SK-N-SH treated with all-trans-retinoic acid at 6 μM for 48 hours (cell line): ENCODE results near the gene CERT1.

Experiments used
- BACH2 ChIP-seq: fragments of 250-450 bp; sonication (Bioruptor Pico); IDR thresholded peaks from 2 replicates; pipeline ENCODE4 v1.9.0; 2021; ENCODE audit warnings: mild to moderate bottlenecking, borderline replicate concordance
- ESRRG ChIP-seq: fragments of 250-450 bp; sonication (Bioruptor Pico); IDR thresholded peaks from 2 replicates; pipeline ENCODE4 v1.6.1; 2021; ENCODE audit warnings: mild to moderate bottlenecking
- GLIS3 ChIP-seq: fragments of 250-450 bp; sonication (Bioruptor Pico); IDR thresholded peaks from 2 replicates; pipeline ENCODE4 v1.5.0; 2020; ENCODE audit warnings: mild to moderate bottlenecking, moderate library complexity
- PPARA ChIP-seq: fragments of 250-450 bp; sonication (Bioruptor Pico); IDR thresholded peaks from 2 replicates; pipeline ENCODE4 v1.5.0; 2020; ENCODE audit warnings: mild to moderate bottlenecking, borderline replicate concordance
- RARB ChIP-seq: fragments of 250-450 bp; sonication (Bioruptor Pico); IDR thresholded peaks from 2 replicates; pipeline ENCODE4 v1.8.0; 2021; ENCODE audit warnings: mild to moderate bottlenecking, moderate library complexity
- TCF4 ChIP-seq: fragments of 250-450 bp; sonication (Bioruptor Pico); IDR thresholded peaks from 2 replicates; pipeline ENCODE4 v1.8.0; 2021; ENCODE audit warnings: mild to moderate bottlenecking, moderate library complexity, borderline replicate concordance
- ZFP3 ChIP-seq: fragments of 250-450 bp; sonication (Bioruptor Pico); IDR thresholded peaks from 2 replicates; pipeline ENCODE4 v1.5.0; 2020; ENCODE audit warnings: mild to moderate bottlenecking, moderate library complexity
- ZFP30 ChIP-seq: fragments of 450-650 bp; formaldehyde crosslinking; IDR thresholded peaks from 2 replicates; pipeline ENCODE4 v1.5.0; 2022; ENCODE audit warnings: mild to moderate bottlenecking, moderate library complexity
- TF ChIP-seq, protein P1 (sequence below): fragments of 250-450 bp; sonication (Bioruptor Pico); IDR thresholded peaks from 2 replicates; pipeline ENCODE4 v1.8.0; 2021; ENCODE audit warnings: low read depth, mild to moderate bottlenecking, moderate library complexity, borderline replicate concordance
- TF ChIP-seq, protein P2 (sequence below): fragments of 250-450 bp; sonication (Bioruptor Pico); IDR thresholded peaks from 2 replicates; pipeline ENCODE4 v1.8.0; 2020; ENCODE audit warnings: mild to moderate bottlenecking, moderate library complexity, borderline replicate concordance

DNA sequence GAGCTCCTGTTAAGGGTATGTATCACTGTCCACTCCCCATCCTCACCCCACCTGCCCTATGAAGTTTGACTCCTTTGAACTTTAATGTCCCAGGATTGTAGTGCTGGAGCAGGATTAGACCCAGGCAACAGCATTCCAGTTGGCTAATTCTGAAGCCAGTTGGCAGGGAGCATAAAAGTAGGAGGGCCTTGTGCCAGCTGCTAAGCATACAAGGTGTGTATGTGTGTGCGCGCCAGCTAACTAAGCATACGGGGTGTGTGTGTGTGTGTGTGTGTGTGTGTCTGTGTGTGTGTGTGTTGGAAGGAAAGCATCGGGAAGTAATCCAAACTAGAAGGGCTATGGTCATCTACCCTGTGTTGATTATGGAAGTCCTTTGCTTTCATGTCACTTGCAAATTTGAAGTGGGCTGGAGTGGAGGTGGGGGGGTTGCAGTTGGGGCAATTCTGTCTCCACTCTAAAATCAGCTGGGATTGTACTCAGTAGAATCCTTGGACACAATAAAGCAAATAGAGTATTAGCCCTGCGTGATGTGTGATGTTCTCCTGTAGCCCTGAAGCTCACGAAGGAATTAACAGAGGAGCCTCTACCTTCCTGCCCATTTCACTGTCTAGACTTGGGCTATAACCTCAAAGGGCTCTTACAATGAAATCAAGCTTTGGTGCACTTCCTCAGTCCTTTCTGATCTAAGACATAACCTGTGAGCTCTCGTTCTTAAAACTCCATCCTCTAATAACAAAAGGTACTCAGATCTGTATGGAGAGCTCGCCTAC is 147.5 kb downstream of the CERT1 start:
- TF ChIP-seq, protein P1, sequence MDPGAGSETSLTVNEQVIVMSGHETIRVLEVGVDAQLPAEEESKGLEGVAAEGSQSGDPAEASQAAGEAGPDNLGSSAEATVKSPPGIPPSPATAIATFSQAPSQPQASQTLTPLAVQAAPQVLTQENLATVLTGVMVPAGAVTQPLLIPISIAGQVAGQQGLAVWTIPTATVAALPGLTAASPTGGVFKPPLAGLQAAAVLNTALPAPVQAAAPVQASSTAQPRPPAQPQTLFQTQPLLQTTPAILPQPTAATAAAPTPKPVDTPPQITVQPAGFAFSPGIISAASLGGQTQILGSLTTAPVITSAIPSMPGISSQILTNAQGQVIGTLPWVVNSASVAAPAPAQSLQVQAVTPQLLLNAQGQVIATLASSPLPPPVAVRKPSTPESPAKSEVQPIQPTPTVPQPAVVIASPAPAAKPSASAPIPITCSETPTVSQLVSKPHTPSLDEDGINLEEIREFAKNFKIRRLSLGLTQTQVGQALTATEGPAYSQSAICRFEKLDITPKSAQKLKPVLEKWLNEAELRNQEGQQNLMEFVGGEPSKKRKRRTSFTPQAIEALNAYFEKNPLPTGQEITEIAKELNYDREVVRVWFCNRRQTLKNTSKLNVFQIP (CRISPR knock-in tag), result no peak
- TF ChIP-seq RARB (CRISPR knock-in tag) (no peak), PPARA (CRISPR knock-in tag) (no peak), BACH2 (CRISPR knock-in tag) (no peak), ESRRG (no peak), GLIS3 (CRISPR knock-in tag) (no peak), TCF4 (CRISPR knock-in tag) (no peak), ZFP3 (CRISPR knock-in tag) (no peak), ZFP30 (CRISPR knock-in tag) (no peak)
- TF ChIP-seq, protein P2, sequence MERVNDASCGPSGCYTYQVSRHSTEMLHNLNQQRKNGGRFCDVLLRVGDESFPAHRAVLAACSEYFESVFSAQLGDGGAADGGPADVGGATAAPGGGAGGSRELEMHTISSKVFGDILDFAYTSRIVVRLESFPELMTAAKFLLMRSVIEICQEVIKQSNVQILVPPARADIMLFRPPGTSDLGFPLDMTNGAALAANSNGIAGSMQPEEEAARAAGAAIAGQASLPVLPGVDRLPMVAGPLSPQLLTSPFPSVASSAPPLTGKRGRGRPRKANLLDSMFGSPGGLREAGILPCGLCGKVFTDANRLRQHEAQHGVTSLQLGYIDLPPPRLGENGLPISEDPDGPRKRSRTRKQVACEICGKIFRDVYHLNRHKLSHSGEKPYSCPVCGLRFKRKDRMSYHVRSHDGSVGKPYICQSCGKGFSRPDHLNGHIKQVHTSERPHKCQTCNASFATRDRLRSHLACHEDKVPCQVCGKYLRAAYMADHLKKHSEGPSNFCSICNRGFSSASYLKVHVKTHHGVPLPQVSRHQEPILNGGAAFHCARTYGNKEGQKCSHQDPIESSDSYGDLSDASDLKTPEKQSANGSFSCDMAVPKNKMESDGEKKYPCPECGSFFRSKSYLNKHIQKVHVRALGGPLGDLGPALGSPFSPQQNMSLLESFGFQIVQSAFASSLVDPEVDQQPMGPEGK (CRISPR knock-in tag), result no peak
